OCI-M2 (cell line): ENCODE data around the gene BLOC1S4.
"Not testable (repeated sequence)": the region's sequence is repeated elsewhere in the genome, so short reads cannot be mapped to it uniquely, and the experiment has no call there.

Experiments
- DNase-seq: peaks from one replicate; lab custom pipeline; 2025; ENCODE audit not compliant: unreplicated experiment; lab: John Stamatoyannopoulos, UW

Gene BLOC1S4

GRCh38 chr4:6716018-6716911 lies at the start of gene BLOC1S4:
TSS of gene BLOC1S4 (plus strand) at chr4:6716174. CDS start at chr4:6716210, 36 bp downstream.
- no peak for DNase-seq

GRCh38 chr4:6668391-6668790 lies 47.6 kb upstream of the BLOC1S4 start:
- DNase-seq, result no peak

GRCh38 chr4:6671648-6672047 lies 44.3 kb upstream of the BLOC1S4 start:
- no peak for DNase-seq

- DNase-seq, result no peak
Observed at GRCh38 chr4:6672131-6672530, 43.8 kb upstream of the BLOC1S4 start.

GRCh38 chr4:6672541-6673190 lies 43.3 kb upstream of the BLOC1S4 start:
- DNase-seq, result not testable (repeated sequence)

GRCh38 chr4:6673191-6673659 lies 42.7 kb upstream of the BLOC1S4 start:
- not testable (repeated sequence) for DNase-seq

GRCh38 chr4:6673660-6674499 lies 42.1 kb upstream of the BLOC1S4 start:
- DNase-seq, result peak; percentile 51

GRCh38 chr4:6674500-6675149 lies 41.3 kb upstream of the BLOC1S4 start:
- DNase-seq, result no peak

- no peak for DNase-seq
Observed at GRCh38 chr4:6676722-6677558, 39.0 kb upstream of the BLOC1S4 start.

GRCh38 chr4:6680372-6681034 lies 35.5 kb upstream of the BLOC1S4 start:
- no peak for DNase-seq

GRCh38 chr4:6681191-6681590 lies 34.8 kb upstream of the BLOC1S4 start:
- no peak for DNase-seq

- DNase-seq, result no peak
Observed at GRCh38 chr4:6682862-6683590, 32.9 kb upstream of the BLOC1S4 start.

- DNase-seq, result no peak
Observed at GRCh38 chr4:6684656-6685055, 31.3 kb upstream of the BLOC1S4 start.

GRCh38 chr4:6686104-6686787 lies 29.7 kb upstream of the BLOC1S4 start:
- no peak for DNase-seq

- DNase-seq, result no peak
Observed at GRCh38 chr4:6687947-6688878, 27.8 kb upstream of the BLOC1S4 start.

- no peak for DNase-seq
Observed at GRCh38 chr4:6688879-6689505, 27.0 kb upstream of the BLOC1S4 start.
